Measurements from ENCODE around the gene MED13L. TPM values are rescaled to one million over a fixed set of nuclear protein-coding genes. Genes with fewer than 3 reads are reported as not detected.

The MED13L gene
- total and polyA plus RNA-seq, 2 of the 8 experiments (the other 6 are each of a cell fraction or from before 2014, with no cell fraction given) = 15.9 to 51.7 TPM

GRCh38 chr12:116080415-116080814, 197.1 kb downstream of the MED13L start:
- Histone ChIP-seq H3K4ac (replicated peaks; ENCODE audit: insufficient read length, low read depth, low read length) (no peak overlapping the region), H3K79me2 (ENCODE audit: control insufficient read depth in 1 of 2, insufficient read depth in 2 of 2, low read length in 2 of 2) (peaks cover 0 to 5% of the 10 kb centered on the region in 2 experiments; a peak in 2 of 4 replicates), H3K79me1 (ENCODE audit: low read depth, low read length) (no peaks in the 10 kb centered on the region), H2BK20ac (ENCODE audit: low read length) (no peak overlapping the region), H2BK12ac (ENCODE audit: low read depth, low read length) (no peak overlapping the region), H3K14ac (ENCODE audit: insufficient read length) (no peak overlapping the region), H2AFZ (ENCODE audit: low read length) (no peak overlapping the region), H2BK120ac (replicated peaks; ENCODE audit: low read depth, low read length) (no peak overlapping the region), H3K4me3 (ENCODE audit: extremely low read depth in 1 of 4, insufficient read depth in 2 of 4, low read depth in 3 of 4, low read length in 4 of 4) (no peak overlapping the region), H4K5ac (ENCODE audit: insufficient read length, low read depth, low read length) (no peak overlapping the region), H3K4me1 (replicated peaks in 1 of 4; ENCODE audit: control insufficient read depth in 3 of 4, insufficient read depth in 4 of 4, low read length in 3 of 4) (peaks cover 0 to 7% (median 0%) of the 10 kb centered on the region in 4 experiments; a peak in 2 of 7 replicates), H4K91ac (replicated peaks; ENCODE audit: insufficient read length, low read length) (no peak overlapping the region), H3K9ac (replicated peaks in 1 of 4; ENCODE audit: extremely low read depth in 1 of 4, low read depth in 3 of 4, low read length in 3 of 4) (no peak overlapping the region), H3K18ac (ENCODE audit: extremely low read depth, low read length) (no peak overlapping the region), H3K27me3 (replicated peaks in 1 of 4; ENCODE audit: control insufficient read depth in 3 of 4, extremely low read depth in 1 of 4, insufficient read depth in 3 of 4, low read length in 3 of 4) (no peaks in the 10 kb centered on the region), H3K9me3 (ENCODE audit: insufficient read depth in 2 of 2, low read depth in 1 of 2, low read length in 1 of 2) (no peaks in the 10 kb centered on the region), H3K56ac (replicated peaks; ENCODE audit: insufficient read length, low read depth, low read length) (no peak overlapping the region), H3K23me2 (ENCODE audit: low read depth, low read length) (no peaks in the 10 kb centered on the region), H3K27ac (ENCODE audit: low read depth, low read length) (no peak overlapping the region), H3K23ac (ENCODE audit: insufficient read length) (no peak overlapping the region), H4K20me1 (replicated peaks in 1 of 2; ENCODE audit: control insufficient read depth in 1 of 2, insufficient read depth in 2 of 2, low read length in 2 of 2) (no peaks in the 10 kb centered on the region), H3K4me2 (ENCODE audit: insufficient read depth in 1 of 2, low read depth in 2 of 2, low read length in 2 of 2) (no peak overlapping the region), H2AK5ac (ENCODE audit: low read depth, low read length) (no peak overlapping the region), H3K36me3 (ENCODE audit: control insufficient read depth in 2 of 4, insufficient read depth in 4 of 4, low read length in 3 of 4) (no peaks in the 10 kb centered on the region), H4K8ac (ENCODE audit: extremely low read depth, insufficient read depth, low read length) (no peak overlapping the region), H2BK15ac (ENCODE audit: low read length) (no peak overlapping the region), H2BK5ac (ENCODE audit: low read depth, low read length) (no peak overlapping the region)
- 92% methylated on average over 3 of the region's 3 CpGs; no CpG with 5 or more reads in 1 of the 2 experiments for WGBS, 2 experiments (ENCODE audit: extremely low coverage in 1 of 2, insufficient coverage in 1 of 2, insufficient read length in 1 of 2, insufficient replicate concordance in 2 of 2, low coverage in 1 of 2, low lambda C conversion rate in 2 of 2, missing lambda C conversion rate in 1 of 2)
- ChIA-PET CTCF (ENCODE audit: partially characterized antibody) (interaction anchor here (0.6 to 1.3 kb wide), 3 partner anchors 15 to 179 kb away, joined by 3 to 4 read pairs (median 3); no protein-coding TSS in a partner anchor), POLR2A (ENCODE audit: partially characterized antibody) (no interaction called here)
- TF ChIP-seq SP4 (IDR thresholded peaks at IDR 0.05; ENCODE audit: low read length) (no peak), RAD21 (IDR thresholded peaks at IDR 0.05 in 1 of 2, conservative IDR thresholded peaks at IDR 0.05 in 1 of 2; ENCODE audit: low read depth in 2 of 2, low read length in 2 of 2) (no peak), BCL11A (IDR thresholded peaks at IDR 0.05; ENCODE audit: low read depth in 2 of 2, low read length in 2 of 2) (no peak), YY1 (IDR thresholded peaks at IDR 0.05; ENCODE audit: low read depth, low read length) (no peak), SIN3A (conservative IDR thresholded peaks at IDR 0.05 in 1 of 2, IDR thresholded peaks at IDR 0.05 in 1 of 2; ENCODE audit: low read depth in 1 of 2, low read length in 2 of 2) (no peak), USF2 (IDR thresholded peaks at IDR 0.05; ENCODE audit: low read length) (no peak), TBP (IDR thresholded peaks at IDR 0.05; ENCODE audit: low read depth, low read length) (no peak), SIRT6 (IDR thresholded peaks at IDR 0.05; ENCODE audit: low read length) (no peak), SAP30 (IDR thresholded peaks at IDR 0.05; ENCODE audit: insufficient read depth, insufficient replicate concordance, low read length) (no peak), KDM1A (IDR thresholded peaks at IDR 0.05; ENCODE audit: borderline replicate concordance, low read length) (no peak)
- FAIRE-seq (no peak), DNase-seq (ENCODE audit: low read depth in 1 of 2, low spot score in 2 of 2) (no peak)
